ENCODE results near the gene ATG4C.

DNA sequence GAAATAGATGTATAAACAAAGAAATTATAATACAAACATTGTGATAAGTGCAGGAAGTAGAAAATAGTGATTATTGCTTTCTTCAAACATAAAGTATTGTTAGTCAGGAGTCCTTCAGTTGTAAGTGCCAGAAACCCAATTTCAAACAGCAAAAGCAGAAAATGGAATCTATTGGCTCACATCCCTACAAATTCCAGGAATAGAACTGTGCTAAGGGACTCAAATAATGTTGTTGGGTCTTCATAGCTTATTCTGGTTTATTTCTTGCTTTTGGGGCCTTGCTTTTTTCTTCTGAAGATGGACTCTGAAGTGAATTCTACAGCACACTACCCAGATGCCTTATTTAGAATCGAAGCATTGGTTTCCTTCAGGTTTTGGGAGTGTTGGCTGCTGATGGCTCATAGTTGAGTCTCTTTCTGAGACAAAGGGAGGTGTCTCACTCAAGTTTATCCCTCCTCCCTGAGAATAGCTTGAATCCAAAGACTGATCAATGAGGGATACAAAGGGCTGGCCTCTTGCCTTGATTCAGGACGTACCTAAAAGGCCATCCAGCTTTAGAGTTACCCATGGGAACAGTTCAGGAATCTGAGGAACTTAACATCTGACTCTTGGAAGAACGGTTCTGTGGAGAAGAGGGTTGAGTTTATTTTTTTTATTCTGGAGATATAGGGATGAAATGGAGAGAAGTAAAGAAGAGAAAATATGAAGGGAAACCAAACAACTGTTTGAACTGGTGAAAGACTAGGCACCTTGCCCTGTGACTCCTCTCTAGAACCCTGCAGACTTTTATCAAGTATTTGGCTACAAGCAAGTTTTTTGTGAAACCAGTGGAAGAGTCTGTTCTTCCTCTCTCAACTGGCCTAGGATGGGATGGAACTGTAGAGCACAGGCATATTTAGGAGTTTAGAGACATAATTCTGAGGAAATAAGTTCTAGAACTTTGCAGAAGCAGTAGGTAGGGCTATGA is 39.0 kb upstream of the ATG4C start:
- TF ChIP-seq CTCF (conservative IDR thresholded peaks at IDR 0.05; ENCODE audit: low read length) (no peak), EZH2phosphoT487 (IDR thresholded peaks at IDR 0.05; ENCODE audit: borderline replicate concordance) (no peak)

All from Loucy (cell line).